ENCODE data around the gene JAKMIP3.

The JAKMIP3 gene

GRCh38 chr10:132100556-132101349 lies 35.0 kb downstream of the JAKMIP3 start:
- no peak for TF ChIP-seq CTCF (IDR thresholded peaks at IDR 0.05; ENCODE audit: control insufficient read depth, insufficient read depth, low read depth, low read length, missing control alignments)
- H3K4me3 ChIP-seq (ENCODE audit: control insufficient read depth, low read depth, low read length) = no peak overlapping the region
- no peak for DNase-seq (ENCODE audit: low read depth)

- H3K4me3 ChIP-seq (ENCODE audit: control insufficient read depth, low read depth, low read length) = no peak overlapping the region
- DNase-seq (ENCODE audit: low read depth) = no peak
- no peak for TF ChIP-seq CTCF (IDR thresholded peaks at IDR 0.05; ENCODE audit: control insufficient read depth, insufficient read depth, low read depth, low read length, missing control alignments)
Measured at GRCh38 chr10:132101529-132101928, 35.8 kb downstream of the JAKMIP3 start.

GRCh38 chr10:132102071-132102716 lies 36.4 kb downstream of the JAKMIP3 start:
- H3K4me3 ChIP-seq (ENCODE audit: control insufficient read depth, low read depth, low read length) = no peak overlapping the region
- DNase-seq (ENCODE audit: low read depth) = no peak
- no peak for TF ChIP-seq CTCF (IDR thresholded peaks at IDR 0.05; ENCODE audit: control insufficient read depth, insufficient read depth, low read depth, low read length, missing control alignments)

GRCh38 chr10:132102717-132103110 lies 37.0 kb downstream of the JAKMIP3 start:
- no peak for TF ChIP-seq CTCF (IDR thresholded peaks at IDR 0.05; ENCODE audit: control insufficient read depth, insufficient read depth, low read depth, low read length, missing control alignments)
- no peak overlapping the region for H3K4me3 ChIP-seq (ENCODE audit: control insufficient read depth, low read depth, low read length)
- DNase-seq (ENCODE audit: low read depth) = no peak

- H3K4me3 ChIP-seq (ENCODE audit: control insufficient read depth, low read depth, low read length) = no peak overlapping the region
- no peak for TF ChIP-seq CTCF (IDR thresholded peaks at IDR 0.05; ENCODE audit: control insufficient read depth, insufficient read depth, low read depth, low read length, missing control alignments)
- no peak for DNase-seq (ENCODE audit: low read depth)
Measured at GRCh38 chr10:132103116-132103910, 37.6 kb downstream of the JAKMIP3 start.

GRCh38 chr10:132104062-132104461 lies 38.3 kb downstream of the JAKMIP3 start:
- no peak for TF ChIP-seq CTCF (IDR thresholded peaks at IDR 0.05; ENCODE audit: control insufficient read depth, insufficient read depth, low read depth, low read length, missing control alignments)
- no peak overlapping the region for H3K4me3 ChIP-seq (ENCODE audit: control insufficient read depth, low read depth, low read length)
- no peak for DNase-seq (ENCODE audit: low read depth)
